GM18498 (cell line): ENCODE data around the gene SLC38A10.

Experiments used
- ATAC-seq: cut with Tn5 transposase; IDR thresholded peaks from one replicate; pipeline ENCODE4 v1.9.1; 2021; ENCODE audit warnings: mild to moderate bottlenecking, moderate library complexity; ENCODE audit not compliant: unreplicated experiment

SLC38A10 gene

DNA sequence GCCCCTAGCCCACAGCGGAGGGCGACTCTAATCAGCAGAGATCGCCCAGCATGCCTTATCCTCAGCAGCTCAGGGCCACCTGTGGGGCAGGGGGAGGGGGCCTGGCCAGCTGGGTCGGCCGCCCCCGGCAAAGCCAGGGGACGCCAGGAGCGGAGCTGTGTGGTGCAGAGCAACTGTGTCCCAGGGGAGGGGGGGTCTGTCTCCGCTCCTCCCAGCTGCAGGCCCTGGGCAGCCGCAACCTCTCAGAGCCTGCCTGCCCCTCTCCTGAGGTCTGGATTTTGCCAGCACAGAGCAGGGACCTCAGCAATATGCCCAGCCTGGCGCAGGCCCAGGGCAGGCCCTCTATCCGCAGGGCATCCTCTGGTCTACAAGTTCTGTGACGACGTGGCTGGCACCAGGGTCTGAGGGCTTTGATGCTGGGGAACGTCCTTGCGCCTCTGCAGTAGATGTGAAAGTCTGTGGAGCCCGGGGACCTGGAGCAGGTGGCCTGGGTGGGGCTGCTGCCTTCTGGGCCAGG is 36.5 kb upstream of the SLC38A10 start:
- no peak for ATAC-seq

DNA sequence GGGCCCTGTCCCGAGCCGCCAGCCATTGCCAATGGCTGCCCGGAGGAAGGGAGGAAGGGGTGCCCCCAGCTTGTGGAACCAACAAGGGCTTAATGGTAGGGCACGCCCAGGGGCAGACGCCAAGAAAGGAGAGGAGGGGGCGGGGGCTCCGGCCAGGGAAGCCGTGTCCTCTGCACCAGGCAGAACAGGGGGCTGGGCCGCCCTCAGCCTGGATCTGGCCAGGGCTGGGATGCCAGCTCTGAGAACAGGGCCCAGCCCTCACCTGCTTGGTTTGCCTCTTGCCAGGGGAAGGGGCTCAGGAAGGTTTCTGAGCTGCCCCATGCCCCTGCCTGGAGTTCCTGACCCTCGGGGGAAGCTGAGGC is 35.8 kb upstream of the SLC38A10 start:
- no peak for ATAC-seq

DNA sequence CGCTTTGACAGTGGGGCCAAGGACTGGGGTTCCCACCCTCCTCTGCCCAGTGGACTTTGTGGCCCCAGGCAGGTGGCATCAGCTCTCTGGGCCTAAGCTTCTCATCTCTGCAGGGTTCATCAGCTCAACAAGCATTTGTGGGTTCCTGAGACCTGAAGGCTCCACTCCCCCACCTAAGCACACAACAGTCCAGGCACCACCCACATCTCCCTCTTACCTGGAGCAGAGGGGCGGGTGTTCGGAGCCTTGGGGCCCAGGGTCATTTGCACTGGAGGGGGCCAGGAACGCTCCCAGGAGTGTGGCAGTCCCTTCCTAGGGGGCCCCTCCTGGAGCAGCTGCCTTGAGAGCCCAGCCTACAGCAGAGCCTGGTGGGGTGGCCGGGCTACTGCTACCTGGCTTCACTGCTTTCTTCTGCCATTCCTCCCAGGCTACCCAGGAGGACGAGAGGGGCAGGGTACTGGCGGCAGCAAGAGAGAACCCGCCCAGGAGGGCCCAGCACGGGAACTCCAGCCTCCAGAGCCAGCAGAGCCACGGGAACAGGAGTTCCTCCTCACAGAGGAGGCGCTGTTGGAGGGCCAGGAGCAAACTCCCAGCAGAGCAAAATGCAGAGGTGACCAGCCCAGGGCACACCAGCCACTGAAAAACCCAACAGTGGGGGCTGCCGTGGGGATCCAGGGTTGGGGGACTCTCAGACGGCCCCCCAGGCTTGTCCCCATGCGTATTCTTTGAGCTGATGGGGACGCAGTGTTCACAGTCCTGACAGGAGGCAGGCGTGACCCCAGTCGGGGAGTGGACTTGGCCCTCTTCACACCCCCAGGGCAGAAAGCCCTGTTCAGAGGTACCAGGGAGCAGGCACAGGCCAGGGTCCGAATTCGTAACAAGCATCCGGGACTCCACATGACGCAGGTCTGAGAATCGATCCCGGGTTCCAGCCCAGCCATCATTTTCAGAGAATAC is 35.1 kb upstream of the SLC38A10 start:
- ATAC-seq, result no peak

DNA sequence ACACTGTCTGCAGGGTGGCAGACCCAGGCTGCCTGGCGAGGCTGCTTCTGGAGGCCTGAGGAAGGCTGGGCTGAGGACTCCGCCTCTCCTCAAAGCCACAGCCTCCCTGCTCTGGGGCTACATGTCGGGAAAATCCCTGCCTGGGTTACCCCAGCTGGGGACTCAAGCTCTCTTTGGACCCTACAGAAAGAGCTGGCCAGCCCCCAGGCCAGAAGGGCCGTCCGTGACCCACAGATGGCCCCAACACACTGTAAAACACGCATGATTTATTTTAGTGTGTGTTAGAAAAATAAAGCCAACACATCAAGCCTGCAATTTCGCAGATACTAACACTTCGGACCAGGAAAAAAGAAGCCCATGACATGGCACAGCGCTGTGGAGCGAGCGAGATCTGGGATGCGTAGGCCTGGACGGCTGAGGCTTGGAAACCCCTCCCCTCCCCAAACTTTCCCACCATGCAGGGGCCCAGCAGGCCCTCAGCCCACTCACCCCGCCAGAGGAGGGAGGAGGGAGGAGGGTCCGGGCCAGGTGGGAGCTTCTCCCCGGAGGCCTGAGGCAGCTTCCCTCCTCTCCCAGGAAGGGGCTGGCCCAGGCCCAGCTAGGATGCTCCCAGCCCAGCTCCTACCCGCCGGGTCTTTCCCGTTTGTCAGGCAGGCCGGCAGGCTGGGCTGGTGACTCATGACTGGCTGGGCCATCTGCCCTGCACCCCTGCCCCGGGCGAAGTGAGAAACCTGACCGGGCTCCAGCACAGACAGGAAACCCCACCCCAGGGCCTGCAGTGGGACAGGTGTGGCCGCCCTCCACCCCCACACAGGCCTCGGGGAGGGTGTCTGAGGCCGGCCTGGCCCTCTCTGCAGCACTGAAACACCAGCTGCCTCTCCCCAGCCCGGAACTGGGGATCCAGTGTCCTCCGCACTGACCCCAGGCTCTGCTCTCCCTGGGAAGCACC is 34.1 kb upstream of the SLC38A10 start:
- no peak for ATAC-seq

DNA sequence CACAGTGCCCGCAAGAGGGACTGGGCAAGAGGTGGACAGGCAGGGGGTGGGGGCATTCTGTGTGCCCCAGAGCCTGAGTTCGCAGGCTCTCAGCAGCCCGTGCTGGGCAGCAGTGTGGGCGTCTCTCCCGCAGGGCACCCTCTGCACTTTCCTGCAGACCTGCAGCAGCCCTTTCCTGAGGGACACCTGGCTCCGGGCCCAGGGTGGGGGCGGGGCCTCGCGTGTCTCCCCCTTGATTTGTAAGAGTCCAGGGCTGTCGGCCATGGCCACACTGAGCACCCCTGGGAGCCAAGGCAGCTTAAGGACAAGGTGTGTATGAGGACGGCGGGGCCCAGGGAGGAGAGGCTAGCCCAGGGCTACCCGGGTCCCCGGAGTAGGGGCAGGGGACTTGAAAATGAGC is 33.4 kb upstream of the SLC38A10 start:
- ATAC-seq, result no peak

DNA sequence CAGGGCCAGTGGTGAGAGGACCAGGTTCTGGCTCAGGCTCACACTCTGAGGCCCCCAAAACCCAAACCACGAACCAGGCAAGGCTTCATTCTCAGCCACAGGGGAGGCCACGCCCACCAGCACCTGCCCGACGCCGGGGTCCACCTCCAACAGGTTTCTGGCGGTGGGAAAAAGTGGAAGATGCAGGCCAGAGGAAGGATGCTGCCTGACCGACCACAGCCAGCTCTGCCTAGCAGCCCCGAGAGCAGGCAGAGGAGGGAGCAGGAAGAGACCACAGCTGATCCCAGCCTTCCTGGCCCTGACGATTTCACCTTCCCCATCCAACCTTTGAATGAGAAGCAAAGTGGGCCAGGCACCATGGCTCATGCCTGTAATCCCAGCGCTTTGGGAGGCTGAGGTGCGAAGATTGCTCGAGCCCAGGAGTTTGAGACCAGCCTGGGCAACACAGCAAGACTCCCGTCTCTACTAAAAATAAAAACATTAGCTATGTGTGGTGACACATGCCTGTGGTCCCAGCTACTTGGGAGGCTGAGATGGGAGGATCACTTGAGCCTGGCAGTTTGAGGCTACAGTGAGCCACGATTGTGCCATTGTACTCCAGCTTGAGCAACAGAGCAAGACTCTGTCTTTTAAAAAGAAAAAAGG is 30.7 kb upstream of the SLC38A10 start:
- ATAC-seq, result no peak

DNA sequence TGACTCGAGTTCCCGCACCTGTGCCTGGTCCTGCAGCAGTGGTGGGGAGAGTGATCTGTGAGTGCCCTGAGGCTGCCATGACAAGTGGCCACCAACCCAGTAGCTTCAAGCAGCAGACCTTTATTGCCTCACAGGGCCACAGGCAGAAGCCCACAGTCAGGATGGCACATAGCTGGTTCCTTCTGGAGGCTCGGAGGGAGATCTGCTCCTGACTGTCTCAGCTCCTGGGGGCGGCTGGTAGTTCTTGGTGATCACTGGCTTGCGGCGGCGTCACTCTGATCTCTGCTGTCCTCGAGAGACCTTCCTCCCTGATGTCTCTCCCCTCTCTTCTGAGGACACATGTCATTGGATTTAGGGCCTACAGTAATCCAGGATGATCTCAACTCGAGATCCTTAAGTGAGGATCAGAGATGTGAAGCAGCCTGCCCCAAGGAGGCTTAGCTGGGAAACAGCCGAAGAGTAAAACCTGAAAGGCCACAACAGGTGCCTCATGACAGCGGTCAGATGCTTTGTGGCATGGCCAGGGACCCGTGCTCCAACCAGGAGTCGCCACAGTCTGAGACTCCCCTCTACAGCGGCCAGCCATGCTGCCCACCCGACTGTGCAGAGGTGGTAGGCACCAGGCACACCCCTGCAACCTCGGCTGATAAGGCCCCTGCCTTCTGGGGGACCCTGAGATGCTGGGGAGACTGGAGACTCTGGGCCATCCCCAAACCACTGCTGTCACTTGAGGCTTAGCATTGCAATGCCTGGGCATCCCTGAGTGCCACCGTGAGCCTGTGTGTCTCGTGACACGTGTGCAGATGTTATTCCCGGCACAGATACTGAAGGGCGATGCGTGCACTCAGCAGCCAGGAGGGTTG is 30.0 kb upstream of the SLC38A10 start:
- no peak for ATAC-seq

DNA sequence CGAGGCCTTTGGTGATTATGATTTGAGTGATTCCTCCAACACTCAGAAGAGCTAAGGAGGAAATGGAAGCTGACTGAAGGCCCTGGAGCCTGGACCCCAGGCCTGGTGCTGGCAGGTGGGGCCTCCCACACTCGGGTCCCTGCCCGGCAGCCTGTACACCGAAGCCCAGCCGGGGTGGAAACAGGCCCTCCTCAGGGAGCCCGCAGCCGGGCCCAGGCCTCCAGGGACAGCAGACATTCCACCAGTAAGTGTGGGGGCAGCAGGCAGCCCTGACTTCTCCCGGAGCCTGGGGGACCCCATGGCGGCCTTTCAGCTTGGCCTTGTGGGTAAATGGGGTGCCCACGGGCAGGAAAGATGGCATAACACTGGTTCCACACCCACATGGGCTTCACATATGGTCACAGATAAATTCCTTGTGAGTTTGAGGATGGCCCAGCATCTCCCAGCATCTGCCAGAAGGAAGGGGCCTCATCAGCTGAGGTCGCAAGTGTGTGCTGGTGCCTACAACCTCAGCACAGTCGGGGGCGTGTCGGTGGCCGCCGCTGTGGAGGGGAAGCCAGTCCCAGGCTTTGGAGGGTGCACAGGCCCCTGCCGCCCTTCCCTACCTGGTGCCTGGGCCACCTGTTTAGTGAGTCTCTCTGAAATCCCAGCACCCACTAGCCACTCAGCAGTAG is 29.2 kb upstream of the SLC38A10 start:
- ATAC-seq, result no peak

DNA sequence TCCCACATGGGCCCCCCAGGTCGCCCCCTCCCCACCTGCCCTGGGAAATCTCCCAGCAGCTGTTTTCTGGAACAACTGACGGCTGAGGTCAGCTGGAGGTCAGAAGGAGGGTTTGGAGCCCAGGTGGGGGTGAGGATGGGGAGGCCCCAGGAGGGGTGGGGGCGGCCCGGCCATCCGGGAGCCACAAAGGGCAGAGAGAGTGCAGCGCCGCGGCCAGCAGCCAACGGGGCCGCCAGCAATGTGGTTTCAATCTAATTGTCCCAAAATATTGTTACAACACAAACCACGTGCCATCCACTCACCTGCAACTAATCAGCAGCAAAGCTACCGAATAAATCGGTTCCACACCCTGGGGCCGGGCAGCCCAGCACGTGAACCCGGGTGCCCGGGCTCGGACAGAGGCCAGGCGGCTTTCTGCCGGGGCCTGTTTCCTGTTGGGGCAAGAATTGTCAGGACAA is 28.3 kb upstream of the SLC38A10 start:
- no peak for ATAC-seq

DNA sequence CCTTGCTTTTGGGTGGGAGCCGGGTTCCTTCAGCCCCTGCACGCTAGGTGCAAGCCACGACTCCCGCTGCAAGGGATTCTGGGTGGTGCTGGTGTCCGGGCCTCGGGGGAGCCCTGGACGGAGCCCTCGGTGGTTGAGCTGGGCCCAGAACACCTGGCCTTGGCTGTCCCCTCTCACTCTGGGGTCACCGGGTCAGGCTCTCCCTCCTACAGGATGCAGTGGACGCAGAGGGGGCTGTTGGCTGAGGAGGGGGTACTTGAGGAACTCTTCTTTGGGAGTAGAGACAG is 27.9 kb upstream of the SLC38A10 start:
- no peak for ATAC-seq

DNA sequence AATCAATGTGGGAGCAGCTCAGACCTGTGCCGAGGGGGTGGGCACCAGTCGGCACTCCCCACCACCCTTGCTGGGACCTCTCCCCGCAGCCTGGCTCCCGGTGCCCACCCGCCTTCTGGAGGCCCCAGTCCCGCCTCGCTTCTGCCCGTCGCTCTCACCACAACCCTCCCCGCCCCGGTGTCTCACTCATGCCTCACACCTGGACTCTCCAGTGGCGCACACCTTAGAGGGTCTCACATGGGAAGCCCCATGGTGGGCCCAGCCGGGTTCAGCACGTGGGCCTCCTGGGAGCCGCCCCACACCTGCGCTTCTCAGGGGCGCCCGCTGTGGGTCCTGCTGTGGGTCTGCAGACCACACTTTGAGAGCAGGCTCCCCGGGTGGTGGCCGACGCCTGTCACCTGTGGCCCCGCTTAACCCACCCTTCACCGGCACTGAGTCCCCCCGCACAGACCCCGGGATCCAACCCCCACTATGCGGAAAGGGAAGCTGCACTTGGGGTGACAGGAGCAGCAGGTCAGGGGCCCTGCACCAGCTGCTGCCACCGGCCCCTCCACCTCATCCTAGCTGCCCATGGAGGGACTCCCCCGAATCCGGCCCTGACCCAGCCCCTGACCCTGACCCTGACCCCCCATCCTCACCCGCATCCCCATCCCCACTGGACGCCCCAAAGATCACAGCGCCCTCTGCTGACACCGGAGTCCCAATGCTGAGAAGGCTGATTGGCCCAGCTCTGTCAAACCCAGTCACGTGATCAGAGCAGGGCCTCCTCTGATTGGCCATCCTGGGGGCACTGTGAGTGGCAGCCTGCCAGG is 27.4 kb upstream of the SLC38A10 start:
- no peak for ATAC-seq

DNA sequence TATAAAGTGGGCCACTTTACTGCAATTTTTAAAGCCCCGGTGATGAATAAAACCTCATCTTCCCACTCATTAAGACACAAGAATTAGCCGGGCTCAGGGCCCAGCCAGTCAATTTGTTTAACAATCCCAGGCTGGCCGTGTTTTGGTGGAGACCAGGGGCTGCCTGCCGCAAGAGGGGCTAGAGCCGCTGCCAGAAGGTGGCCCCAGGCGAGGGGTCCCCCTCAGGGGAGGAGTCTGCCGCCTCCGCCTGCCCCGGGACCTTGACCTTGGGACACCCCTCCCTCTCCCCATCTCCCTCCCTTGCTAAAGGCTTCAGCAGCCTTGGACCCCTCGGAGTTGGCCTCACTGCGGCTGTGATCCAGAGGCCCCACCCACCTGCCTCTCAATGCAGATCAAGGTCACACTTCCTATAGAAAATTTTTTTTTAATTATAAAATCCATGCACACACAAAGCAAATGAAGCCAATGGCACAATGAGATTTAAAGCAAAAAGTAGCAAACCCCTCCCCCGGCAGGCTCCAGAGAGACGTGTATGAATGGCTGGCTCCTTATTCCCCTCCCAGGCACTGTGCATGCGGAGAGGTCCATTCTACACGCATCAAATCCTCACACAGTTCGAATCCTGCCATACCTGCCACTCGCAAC is 23.0 kb upstream of the SLC38A10 start:
- ATAC-seq, result no peak

DNA sequence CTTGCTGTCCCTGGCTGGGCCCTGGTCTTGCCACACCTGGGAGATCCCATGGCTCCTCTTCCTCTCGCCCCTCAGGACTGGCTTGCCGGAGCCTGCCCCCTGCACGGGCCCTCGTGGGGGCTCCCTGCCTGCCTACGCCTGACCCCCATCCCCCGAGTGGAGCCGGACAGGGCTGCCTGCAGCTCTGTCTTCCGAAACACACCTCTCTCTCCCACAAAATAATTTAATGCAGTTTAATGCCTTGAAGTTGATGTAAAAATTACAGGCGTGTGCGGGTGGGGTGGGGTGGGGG is 22.4 kb upstream of the SLC38A10 start:
- no peak for ATAC-seq

DNA sequence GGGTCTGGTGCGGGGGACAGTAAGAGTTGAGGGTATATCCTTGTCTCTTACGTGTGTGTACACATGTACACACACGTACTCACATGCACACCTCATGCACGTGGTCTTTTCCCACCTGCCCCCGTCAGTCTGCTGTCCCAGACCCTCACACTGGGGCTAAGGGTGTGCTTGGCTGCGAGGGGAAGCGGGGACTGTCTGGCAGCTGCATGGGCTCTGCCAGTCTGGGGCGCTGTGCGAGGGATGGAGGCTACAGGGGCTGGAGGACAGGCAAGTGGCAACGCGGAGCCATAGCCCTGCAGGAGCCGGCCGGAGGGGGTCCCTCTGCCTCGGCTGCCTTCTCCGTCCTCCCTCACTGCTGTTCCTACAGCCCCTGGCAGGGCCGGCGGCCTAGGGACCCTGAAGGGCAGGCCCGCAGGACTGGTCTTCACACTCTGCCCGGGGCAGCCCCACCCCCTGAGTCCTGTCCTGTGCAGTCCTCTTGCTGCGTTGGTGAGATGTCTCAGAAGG is 20.8 kb upstream of the SLC38A10 start:
- no peak for ATAC-seq

DNA sequence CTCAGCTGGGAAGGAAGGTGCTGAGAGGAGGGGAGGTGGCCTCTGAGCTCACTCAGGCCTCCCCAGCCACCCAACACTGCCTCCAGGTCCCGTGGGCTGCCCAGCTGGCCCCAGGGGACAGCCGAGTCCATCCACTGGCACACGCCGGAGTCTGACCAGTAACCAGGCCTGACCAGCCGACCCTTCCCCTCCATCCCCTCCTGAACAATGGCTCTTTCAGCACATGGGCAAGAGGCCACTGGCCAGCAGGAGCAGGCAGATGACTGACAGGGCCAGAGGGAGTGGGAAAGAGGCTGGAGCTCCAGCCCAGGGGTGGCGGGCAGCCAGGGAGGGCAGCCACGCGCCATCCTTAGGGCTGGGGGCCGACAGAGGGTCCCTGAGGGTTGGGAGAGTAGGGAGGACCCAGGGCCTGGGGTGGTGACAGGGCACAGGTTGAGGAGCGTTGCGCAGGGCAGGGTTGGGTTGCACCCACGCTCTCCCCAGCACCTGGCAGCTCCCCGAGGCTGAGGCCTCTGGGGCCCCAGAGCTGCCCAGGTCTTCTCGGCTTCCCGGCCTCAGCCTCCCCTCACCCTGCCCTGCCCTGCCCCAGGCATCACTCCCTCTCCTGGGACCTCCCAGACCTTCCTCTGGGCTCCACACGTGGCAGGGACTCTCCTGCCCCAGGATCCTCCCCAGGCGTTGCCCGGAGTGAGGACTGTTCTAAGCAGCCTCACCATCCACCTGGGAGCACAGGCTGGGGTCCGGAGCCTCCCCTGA is 20.2 kb upstream of the SLC38A10 start:
- ATAC-seq, result no peak

DNA sequence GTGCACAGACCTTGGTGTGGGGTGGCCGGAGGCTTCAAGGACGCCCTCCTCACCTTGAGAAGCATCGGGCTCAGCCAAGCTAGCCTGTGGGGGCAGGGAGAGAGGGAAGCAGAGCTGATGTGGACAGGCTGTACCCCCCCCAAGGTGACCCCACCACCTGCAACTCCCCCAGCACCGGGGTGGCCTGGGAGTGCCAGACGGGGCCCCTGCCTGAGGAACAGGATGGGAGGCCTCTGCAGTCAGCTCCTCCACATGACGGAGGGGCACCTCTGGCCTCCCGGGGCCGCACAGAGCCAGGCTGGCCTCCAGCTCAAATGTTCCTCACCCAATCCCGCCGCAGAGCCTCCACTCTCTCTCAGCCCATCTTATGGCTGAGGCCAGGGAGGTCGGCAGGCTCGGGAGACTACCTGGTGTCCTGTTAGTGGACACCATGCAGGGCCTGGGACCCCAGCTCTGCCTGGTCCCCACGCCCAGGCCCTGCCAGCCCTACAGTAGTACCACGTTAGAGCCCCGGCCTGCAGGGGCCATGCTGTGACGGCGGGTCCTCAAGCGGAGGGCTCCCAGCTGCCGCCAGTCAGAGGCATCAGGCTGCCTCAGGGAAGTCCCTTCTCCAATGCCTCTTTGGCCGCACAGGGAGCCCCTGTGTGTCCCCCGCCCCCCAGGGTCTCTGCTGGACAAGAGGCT is 19.4 kb upstream of the SLC38A10 start:
- ATAC-seq, result no peak

DNA sequence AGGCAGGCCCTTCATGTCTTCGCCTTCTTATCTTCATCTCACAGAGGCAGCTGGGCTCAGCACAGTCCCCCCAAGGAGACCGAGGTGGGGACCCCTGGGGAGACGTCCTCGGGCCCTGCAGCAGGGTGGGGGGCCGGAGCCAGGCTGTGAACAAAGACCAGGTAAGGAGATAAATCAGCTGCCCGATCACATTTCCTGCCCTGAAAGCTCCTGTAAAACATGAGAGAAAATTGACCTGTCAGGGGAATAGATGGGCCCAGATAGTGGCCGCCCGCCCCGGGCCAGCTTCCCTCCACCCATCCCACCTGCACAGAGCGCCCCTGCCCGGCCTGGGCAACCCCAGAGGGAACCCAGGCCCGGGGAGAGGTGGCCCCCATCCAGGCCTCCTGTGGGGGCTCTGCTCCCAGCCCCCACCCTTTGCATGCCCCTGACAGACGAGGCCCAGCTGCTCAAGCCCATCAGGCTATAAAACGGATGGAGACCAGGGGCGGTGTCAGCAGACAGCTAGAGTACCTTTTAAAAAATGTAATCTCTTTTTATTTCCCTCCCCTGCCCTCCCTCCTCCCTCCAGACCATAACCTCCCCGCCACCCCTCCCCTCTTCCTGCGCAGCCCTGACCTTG is 18.8 kb upstream of the SLC38A10 start:
- no peak for ATAC-seq
